NCI-H128 (cell line): ENCODE data around the gene AMPD2.

Experiments used
- DNase-seq: peaks from one replicate; lab custom pipeline; 2025; ENCODE audit not compliant: unreplicated experiment; lab: John Stamatoyannopoulos, UW

Gene AMPD2

DNA sequence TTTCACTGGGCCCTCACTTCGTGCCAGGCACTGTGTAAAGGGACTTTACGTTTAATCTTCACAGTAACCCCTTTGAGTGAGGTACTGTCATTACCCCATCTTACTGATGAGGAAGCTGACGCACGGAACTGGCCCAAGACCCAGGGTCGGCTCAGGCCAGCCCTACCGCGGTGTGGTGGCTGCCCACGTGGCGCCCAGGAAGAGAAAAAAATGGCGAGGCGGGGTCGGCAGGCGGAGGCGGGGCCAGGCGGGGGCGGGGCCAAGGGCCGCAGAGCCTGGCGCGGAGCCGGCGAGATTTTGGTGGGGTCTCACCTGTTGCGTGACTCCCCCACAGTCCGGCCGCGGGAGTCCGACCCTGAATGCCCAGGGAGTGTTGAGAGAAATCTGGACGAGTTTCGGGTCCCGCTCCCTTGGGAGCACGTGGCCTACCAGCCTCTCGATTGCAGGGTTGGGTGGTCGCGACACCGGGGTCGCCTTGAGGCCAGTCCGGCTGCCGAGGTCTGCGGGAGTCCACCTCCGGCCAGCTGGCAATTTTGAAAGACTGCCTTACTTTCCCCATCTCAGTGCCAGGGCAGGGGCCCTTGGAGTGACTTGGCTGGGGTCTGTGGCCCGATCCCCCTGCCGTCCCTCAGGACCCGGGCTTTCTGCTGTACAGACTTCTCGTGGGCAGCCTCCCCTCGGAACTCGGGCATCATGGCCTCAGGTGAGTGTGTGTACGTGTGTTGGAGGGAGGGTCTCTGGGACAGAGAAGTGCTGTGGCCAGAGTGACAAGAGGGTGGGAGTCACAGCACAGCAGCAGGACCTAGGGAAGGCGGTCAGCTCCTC lies at the start of gene AMPD2, which contains the start of gene GNAT2:
TSS of gene AMPD2 (plus strand) at position 262 of the 825 bp plus-strand sequence. CDS start 1,339 bp downstream, outside the sequence.
TSS of gene GNAT2 (minus strand) at position 41 of the 825 bp plus-strand sequence. CDS start 6,746 bp downstream, outside the sequence.
- no peak for DNase-seq

DNA sequence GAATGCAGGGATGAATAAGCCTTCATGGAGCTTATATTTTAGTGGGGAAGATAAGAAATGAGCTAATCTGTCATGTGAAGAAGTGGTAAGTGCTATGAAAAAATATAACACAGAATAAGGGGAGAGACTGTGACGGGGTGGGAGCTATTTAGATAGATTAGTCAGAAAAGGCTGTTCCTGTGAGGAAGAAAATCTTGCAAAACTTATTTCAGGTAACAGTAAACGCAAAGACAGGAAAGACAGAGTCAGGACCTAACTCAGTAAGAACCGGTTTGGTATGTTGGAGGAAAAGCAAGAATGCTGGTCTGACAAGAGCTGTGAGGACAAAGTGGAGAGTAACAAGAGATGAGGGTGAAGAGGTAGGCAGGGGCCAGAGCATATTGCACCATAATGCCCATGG lies 49.2 kb upstream of the AMPD2 start:
- DNase-seq, result no peak

DNA sequence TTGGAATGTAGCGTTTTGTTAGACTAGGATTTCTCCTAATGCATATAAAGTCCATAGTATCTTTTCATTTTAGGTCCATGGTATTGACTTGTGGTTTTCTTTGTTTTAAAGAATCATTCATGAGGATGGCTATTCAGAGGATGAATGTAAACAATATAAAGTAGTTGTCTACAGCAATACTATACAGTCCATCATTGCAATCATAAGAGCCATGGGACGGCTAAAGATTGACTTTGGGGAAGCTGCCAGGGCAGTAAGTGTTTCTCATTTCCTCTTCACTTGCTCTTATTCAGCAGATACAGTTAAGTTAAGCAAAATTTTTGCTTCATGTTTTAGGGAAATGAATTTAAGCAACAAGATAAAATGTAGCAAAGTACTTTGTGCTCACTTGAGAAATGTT lies 45.9 kb upstream of the AMPD2 start:
- no peak for DNase-seq

DNA sequence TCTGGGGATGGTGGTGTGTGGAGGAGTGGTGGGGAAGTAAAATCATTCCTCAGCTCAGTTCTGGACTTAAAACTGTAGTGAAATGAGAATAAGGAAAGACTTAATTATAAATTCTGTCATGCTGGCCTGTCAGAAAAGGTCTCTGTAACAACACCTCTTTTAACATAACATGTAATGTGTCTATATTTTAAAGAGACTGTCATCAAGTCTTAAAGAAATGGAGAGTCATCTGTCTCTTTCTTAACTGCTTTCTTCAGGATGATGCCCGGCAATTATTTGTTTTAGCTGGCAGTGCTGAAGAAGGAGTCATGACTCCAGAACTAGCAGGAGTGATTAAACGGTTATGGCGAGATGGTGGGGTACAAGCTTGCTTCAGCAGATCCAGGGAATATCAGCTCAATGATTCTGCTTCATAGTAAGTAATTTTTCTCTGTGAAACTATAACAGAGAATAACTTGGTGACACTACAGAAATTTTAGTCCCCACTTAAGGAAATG lies 40.6 kb upstream of the AMPD2 start:
- no peak for DNase-seq

DNA sequence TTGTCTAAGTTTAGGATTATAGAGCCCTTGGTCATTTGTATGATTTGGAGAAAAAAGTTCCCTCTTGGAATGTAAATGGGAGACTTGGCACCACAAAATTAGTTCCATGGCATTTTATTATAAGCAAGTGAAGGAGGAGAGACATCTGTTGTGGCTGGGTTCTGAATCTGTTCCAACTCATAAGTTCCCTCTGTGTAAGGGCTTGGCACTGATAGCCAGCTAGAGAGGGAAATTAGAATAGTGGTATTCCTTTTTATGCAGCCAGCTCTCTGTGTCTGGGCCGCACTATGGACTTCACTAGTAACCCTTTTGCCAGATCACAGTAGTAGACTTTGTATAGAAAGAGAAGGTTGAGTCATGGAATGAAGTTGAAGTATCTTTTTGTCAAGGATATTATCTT lies 40.1 kb upstream of the AMPD2 start:
- DNase-seq, result no peak

DNA sequence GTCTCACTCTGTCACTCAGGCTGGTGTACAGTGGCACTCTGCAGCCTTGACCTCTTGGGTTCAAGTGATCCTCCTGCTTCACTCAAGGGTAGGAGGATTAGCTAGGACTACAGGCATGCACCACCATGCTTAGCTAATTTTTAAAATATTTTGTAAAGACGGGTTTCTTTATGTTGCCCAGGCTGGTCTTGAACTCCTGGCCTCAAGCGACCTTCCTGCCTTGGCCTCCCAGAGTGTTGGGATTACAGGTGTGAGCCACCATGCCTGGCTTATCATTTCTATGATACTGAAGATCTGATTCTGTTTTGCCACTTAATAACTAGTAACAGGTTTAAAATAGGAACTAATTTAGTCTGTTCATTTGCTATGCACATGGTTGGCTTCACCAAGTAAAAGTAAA lies 37.6 kb upstream of the AMPD2 start:
- no peak for DNase-seq

DNA sequence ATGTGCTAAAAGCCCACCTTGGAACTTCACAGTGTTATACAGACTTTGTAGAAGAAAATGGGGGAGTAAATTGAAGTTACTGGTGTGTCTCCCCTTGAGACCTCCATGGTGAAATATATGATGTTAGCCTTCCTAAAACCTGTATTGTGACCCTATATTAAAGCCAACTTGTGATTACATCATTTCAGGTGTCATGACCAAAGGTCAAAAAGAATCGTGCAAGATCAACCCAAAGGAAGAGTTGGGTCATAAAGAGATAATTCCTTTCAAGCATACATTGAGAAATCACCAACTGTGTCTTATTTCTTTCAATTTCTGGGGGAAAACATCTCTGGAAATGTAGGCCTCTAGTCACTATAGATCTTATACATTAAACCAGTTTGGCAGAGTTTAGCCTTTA lies 34.9 kb upstream of the AMPD2 start:
- no peak for DNase-seq

DNA sequence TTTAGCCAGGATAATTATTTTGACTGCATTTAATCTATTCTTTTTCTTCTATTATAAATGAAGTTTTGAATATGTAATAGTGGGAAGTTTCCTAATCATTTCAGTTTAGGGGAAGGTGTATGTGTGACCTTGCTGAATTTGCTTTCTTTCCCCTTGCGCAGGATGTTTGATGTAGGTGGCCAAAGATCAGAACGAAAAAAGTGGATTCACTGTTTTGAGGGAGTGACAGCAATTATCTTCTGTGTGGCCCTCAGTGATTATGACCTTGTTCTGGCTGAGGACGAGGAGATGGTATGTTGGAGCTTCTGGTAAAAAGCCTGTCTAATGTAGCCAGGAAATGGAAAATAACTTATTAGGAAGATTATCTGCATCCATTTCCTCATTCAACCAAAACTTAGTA lies 33.6 kb upstream of the AMPD2 start:
- DNase-seq, result no peak

DNA sequence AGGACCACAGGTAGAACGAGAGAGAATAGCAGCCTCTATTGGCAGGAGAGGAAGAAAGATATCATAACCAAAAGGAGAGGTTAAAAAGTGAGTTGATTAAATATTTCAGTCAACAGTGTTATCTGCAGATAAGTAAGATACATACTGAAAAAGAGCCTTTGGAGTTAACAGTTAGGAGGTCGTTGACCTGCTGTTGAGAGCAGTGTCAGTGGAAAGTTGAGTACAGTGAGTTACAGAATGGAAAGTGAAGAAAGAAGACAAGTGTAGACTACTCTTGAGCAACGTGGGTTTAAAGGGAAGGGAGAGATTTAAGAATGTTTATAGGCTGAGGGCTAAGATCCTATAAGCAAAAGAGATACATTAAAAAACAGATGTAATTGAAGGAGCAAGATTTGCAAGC lies 30.5 kb upstream of the AMPD2 start:
- no peak for DNase-seq

DNA sequence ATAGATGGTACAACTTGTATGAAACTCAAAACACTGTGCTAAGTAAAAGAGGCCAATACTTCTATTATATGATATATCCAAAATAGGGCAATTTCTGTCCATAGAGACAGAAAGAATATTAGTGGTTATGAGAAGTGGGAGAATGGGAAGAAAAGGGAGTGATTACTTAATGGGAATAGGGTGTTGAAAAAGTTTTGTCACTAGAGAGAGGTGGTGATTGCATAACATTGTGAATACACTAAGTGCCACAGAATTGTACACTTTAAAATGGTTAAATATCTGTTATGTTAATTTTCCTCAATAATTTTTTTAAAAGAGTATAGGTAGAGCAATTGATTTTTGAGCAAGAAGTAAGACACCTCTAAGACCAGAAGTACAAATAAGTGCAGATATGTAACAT lies 30.0 kb upstream of the AMPD2 start:
- DNase-seq, result no peak

DNA sequence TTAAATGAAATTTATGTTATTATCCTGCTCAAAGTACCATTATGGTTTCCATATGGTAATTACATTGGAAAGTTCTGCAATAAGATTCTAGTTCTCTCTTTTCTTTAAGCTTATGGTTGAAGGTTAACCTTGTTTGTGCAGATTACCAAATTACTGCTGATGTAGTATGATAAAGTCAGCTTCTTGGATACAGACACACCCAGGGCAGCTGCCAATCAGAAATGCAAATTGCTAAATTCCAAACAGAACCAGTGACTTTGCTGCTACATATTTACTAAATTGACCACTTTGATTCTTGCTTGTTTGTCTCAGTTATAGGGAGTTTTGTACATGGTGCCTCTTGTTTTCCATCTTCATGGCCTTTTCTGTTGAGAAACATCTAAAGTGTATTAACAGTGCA lies 26.7 kb upstream of the AMPD2 start:
- DNase-seq, result no peak

DNA sequence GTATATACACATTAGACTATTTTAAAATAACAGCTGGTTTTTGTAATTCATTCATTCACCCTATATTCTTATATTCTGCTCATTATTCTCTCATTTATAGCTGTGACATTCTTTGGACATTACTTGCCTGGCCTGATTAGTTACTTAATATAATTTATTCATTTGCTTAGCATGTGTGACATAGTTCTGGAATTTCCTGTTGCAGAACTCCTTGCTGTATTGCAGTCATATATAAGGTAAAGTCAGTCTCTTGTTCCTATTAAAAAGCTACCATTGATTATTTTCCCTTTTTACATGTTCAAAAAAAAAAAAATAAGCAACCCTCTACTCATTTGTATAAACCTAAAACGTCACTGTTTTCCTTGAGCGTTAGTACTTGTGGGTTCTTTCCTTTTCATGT lies 24.1 kb upstream of the AMPD2 start:
- DNase-seq, result no peak

DNA sequence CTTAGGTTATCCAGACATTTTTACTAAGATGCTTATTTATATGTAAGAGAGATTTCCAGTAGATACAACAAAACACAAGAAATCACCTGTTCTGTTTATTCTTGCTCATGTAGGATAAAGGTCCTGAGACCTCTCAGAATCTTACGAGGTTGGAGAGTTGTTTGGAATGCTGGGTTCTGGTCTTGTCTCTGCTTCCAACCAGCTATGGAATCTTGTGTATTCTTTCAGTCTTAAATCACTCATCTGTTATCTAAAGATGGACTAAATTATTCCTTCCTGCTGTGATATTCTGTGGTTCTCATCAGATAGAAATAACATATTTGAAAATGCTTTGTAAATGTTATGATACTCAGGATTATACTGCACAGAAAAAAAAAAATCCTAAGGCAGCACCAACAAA lies 21.5 kb upstream of the AMPD2 start:
- DNase-seq, result no peak

DNA sequence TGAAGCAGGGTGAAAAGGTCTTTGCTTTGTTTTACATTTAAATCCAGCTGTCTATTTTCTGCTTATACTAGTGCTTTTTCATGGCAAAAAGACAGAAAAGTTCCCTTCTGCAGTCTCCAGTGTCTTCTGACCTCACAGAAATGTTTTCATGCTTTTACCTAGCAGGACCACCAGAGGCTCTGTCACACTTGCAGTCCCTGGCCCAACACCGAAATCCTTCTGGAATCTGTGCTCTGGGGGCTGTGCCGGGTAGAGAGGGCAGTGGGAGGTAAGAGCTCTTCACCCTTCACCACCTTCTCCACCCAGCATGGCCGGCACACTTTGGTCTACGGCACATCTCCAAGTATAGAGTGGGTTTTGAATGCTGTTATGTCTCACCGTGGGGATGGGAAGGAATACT lies 21.0 kb upstream of the AMPD2 start:
- DNase-seq, result no peak

DNA sequence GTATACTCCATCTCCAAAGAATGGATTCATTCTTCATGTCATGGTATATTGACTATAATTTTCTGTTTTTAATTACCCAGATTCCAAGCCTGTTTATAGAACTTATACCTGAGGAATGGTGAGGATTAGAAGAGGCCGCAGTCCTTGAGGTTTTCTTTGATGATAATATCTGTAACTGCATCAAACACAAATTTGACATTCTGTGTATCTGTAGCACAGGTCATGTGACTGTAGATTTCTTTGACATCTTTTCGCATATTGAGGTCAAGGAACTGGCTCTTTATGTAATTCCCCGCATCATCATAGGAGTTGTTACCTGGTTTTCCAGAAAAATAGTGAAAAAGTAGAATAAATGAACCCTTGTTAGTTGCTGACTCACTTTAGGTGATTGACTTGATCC lies 16.4 kb upstream of the AMPD2 start:
- no peak for DNase-seq

DNA sequence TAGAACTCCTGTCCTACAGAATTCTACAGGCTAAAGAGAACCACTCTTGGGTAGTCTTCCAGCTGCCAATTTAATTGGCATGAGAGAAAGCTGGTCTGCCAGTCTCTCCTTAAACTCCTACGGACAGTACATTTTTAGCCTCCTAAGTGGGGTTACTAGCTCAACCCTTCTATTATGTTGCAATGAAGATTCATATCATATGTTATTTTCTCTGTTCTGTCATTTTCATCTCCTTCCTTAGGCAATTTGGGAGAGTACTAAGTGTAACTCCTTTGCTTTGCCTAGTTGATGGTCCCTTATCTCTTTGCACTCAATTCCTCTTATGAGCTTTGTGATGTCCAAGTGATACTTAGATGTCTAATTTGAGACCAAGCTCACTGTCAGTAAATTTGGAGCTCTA lies 14.3 kb upstream of the AMPD2 start:
- DNase-seq, result no peak

DNA sequence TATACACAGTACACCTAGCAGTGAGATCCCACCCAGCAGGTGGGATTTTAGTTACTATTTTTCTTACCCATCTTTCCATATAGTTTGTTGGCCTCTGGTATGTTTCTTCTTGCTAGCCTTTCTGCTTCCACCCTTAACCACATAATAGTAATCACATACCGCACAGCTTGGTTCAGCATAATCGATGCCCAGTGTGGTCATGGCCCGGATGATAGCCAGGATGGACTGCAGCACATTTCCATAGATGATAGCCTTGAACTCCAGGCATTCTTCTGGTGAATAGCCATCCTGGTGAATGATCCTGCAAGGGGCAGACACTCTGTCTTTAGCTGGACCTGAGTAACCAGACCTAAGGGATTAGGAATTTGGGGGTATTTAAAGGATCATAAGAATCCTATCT lies 9.8 kb upstream of the AMPD2 start:
- DNase-seq, result no peak

DNA sequence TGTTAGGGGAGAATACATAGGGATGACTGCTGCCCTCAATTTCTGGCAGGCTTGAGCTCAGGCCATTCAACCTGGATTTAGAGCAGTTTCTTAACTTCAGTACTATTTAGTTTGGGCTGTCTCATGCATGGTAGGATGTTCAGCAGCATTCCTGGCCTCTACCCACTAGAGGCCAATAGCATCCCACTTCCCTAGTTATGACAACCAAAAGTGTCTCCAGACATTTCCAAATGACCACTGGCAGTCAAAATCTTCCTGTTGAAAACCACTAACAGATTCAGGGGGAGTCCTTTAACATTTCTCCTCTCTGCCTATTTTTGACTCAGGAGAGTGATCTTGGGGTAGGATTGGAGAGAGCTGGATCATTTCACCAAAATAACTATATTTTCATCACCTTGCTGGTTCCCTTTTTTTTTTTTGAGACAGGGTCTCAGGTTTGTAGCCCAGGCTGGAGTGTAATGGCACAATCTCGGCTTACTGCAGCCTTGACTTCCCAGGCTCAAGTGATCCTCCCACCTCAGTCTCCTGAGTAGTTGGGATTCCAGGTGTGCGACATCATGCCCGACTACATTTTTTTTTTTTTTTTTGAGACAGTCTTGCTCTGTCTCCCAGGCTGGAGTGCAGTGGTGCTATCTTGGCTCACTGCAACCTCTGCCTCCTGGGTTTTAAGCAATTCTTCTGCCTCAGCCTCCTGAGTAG lies 8.9 kb upstream of the AMPD2 start:
- DNase-seq, result no peak

DNA sequence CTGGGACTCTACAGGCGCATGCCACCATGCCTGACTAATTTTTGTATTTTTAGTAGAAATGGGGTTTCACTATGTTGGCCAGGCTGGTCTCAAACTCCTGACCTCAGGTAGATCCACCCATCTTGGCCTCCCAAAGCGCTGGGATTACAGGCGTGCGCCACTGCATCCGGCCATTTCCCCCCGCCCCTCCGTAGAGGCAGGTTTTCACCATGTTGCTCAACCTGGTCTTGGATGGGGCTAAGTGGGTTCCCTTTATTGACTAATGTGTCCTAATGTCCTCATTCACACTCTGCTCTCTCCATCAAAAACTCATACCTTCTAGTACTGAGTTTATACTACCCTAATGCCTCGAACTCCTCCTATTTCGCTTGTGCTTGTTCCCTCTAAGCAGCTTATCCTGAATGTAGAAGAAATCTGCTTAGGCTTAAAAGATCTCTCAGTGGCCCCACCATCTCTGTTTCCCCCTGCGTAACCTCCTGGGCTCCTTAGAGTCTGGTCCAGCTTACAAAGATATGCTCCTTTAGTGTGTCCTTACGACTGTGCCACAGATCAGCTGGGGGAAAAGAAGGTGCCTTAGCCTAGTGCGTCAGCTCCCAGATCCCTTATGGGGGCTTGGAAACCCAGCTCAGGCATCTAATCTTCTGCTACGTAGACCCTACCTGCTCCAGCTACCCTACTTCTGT lies 8.2 kb upstream of the AMPD2 start:
- no peak for DNase-seq

DNA sequence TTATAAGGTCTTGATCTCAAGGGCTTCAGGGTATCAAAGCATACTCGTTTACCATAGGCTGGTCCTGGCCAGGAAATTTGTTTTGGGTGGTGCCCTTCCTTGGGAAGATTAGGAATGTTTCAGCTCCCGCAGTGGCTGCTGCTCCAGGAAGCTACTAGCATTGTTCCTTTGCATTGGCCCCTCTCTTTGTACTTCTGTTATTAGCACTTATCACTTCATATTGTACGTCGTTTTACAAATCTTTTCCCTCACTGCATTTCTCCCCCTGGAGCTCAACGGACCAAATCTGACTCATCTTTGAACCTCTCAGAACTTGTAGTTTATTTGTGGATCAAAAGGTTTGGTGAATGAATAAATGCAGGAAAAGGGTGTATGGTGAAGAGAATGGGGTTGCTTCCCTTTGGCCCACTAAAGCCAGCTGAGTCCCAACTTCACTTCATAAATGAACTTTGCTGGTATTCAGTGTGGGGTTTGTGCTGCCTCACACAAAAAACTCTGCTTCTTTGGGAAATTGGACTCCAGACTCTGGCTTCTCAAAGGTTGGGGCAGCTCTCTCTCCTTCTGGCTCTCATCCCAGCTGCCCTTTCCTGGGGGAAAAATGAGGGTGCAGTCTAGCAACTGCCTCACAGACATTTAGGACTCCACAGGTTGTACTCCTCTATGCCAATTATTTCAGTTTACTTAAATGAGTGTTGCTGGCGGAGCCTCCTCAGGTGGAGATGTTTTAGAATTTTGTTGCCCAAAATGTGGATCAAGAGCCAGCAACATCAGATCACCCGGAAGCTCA lies 6.1 kb upstream of the AMPD2 start:
- no peak for DNase-seq

DNA sequence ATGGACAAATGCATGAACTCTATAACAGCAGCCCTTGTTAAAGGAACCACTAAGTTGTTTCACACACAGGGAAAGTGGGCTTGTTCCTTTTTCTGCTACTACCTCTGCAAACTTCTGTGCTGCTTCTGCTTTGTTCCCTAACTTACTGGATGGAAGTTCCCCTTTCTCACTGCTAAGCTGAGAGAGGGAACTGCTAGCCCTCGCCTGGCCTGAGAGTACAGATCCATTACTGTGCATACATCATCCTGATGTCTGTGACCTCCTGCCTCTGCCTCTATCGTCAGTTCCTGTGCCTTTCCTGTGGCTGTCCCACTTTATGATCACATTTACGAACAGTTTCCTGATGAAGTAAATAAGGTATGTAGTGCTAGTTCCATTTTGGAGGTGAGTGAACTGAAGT lies 3.8 kb upstream of the AMPD2 start:
- DNase-seq, result no peak
